ENCODE measurements around the gene DCTN5.

- TF ChIP-seq POLR2AphosphoS5 (IDR thresholded peaks at IDR 0.05; ENCODE audit: borderline replicate concordance, low read depth, low read length): no peak
- TF ChIP-seq EZH2 (IDR thresholded peaks at IDR 0.05): no peak
Measured at GRCh38 chr16:23690771-23691482, 49.7 kb downstream of the DCTN5 start.

All from SK-N-MC (cell line).